ENCODE measurements around the gene ANGPTL8. TPM values are rescaled to one million over a fixed set of nuclear protein-coding genes. Genes with fewer than 3 reads are reported as not detected.

The ANGPTL8 gene
- total RNA-seq, 6 donors from 2014 or later: 5.2 TPM; not detected in 5

DNA sequence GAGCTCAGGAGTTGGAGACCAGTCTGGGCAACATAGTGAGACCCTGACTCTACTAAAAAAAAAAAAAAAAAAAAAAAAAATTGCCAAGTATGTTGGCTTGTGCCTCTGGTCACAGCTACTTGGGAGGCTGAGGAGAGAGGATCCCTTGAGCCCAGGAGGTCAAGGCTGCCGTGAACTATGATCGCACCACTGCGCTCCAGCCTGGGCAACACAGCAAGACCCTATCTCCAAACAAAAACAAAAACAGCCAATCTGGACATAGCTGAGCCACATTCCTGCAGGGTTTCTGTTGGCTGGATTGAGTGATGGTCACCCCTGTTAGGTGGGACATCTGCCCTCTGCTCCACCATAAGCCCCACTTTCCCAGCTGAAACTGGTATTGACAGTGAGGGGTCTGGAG lies 13.6 kb upstream of the ANGPTL8 start:
- no peaks in the 10 kb centered on the region for H3K27me3 ChIP-seq
- whole genome bisulfite sequencing, 2 donors: 90 to 94% methylated on average over 3 of the region's 3 CpGs
- H3K9me3 ChIP-seq: peaks cover 0 to 9% (median 2%) of the 10 kb centered on the region in 4 donors
- H3K4me1 ChIP-seq: no peaks in the 10 kb centered on the region
- TF ChIP-seq EP300 (IDR thresholded peaks at IDR 0.05) (no peak), POLR2AphosphoS5 (IDR thresholded peaks at IDR 0.05) (no peak), POLR2A (IDR thresholded peaks at IDR 0.05) (no peak)
- TF ChIP-seq, protein P1, sequence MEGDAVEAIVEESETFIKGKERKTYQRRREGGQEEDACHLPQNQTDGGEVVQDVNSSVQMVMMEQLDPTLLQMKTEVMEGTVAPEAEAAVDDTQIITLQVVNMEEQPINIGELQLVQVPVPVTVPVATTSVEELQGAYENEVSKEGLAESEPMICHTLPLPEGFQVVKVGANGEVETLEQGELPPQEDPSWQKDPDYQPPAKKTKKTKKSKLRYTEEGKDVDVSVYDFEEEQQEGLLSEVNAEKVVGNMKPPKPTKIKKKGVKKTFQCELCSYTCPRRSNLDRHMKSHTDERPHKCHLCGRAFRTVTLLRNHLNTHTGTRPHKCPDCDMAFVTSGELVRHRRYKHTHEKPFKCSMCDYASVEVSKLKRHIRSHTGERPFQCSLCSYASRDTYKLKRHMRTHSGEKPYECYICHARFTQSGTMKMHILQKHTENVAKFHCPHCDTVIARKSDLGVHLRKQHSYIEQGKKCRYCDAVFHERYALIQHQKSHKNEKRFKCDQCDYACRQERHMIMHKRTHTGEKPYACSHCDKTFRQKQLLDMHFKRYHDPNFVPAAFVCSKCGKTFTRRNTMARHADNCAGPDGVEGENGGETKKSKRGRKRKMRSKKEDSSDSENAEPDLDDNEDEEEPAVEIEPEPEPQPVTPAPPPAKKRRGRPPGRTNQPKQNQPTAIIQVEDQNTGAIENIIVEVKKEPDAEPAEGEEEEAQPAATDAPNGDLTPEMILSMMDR (IDR thresholded peaks at IDR 0.05): no peak
- H3K36me3 ChIP-seq: peaks cover 2 to 99% (median 47%) of the 10 kb centered on the region in 4 donors
- no peak for ATAC-seq (ENCODE audit: low FRiP score in 2 of 2)
- H3K27ac ChIP-seq: no peak overlapping the region
- DNase-seq: no peak
- H3K4me3 ChIP-seq: no peak overlapping the region

DNA sequence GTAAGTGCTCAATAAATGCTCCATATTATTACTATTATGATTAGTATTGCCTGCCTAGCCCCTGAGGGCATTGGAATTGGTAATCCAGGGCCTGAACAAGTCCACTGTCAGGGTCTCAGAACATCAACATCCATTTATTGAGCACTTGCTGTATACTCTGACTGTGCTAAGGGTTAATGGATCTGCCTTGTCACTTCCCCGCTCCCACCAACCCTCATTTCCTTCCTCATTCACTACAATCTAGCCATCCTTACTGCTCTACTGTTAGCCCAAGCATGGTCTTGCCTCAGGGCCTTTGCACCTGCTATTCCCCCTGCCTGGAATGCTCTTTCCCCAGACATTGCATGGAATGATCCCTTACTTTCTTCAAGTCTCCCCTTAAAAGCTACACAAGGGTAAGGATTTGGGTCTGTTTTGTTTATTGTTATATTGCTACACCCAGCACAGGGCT lies 12.7 kb upstream of the ANGPTL8 start:
- Histone ChIP-seq H3K4me1 (no peaks in the 10 kb centered on the region), H3K9me3 (peaks cover 0 to under 1% (median 0%) of the 10 kb centered on the region in 4 donors), H3K4me3 (no peak overlapping the region), H3K36me3 (peaks cover 0 to 99% (median 46%) of the 10 kb centered on the region in 4 donors), H3K27ac (no peak overlapping the region), H3K27me3 (no peaks in the 10 kb centered on the region)
- 55 to 67% methylated on average over 1 of the region's 1 CpG for WGBS, 2 donors
- no peak for TF ChIP-seq EP300 (IDR thresholded peaks at IDR 0.05)
- TF ChIP-seq, protein P1 (IDR thresholded peaks at IDR 0.05): no peak
- no peak for DNase-seq
- ATAC-seq (ENCODE audit: low FRiP score in 2 of 2): no peak

DNA sequence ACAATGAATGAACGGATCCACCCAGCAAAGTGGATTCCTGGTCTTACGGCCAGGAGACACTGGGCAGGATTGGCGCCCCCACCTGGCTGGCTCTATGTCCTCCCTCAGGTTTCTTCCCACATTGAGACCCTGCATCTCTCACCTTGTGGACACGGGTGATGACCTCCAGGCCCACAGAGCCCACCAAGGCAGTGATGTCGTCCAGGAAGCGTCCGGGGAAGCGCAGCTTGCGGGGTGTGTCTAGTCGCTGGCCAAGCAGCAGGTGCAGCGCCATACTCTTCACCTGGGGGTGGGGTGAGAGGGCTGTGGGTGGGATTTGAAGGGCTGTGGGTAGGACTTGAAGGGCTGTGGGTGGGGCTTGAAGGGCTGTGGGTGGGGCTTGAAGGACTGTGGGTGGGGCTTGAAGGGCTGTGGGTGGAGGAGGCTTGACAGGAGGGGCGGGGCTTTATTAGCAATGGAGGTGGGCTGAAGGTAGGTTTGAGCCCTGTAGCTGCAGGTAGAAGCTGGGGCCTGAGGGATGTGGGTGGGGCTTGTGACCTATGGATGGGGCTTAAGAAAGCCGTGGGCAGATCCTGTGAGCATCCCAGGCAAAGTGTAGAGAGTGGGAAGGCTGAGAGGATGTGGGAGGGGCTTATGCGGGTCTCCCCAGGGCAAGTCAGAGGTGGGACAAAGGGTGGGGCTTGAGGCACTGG lies 12.1 kb upstream of the ANGPTL8 start:
- Histone ChIP-seq H3K9me3 (no peaks in the 10 kb centered on the region), H3K36me3 (peaks cover 0 to 99% (median 46%) of the 10 kb centered on the region in 4 donors), H3K4me3 (no peak overlapping the region), H3K27ac (no peak overlapping the region), H3K4me1 (no peaks in the 10 kb centered on the region), H3K27me3 (no peaks in the 10 kb centered on the region)
- no peak for ATAC-seq (ENCODE audit: low FRiP score in 2 of 2)
- peak in 1 of 2 donors; percentile 46 for DNase-seq
- no peak for TF ChIP-seq POLR2AphosphoS5 (IDR thresholded peaks at IDR 0.05)
- TF ChIP-seq, protein P1 (IDR thresholded peaks at IDR 0.05): no peak
- no peak for TF ChIP-seq EP300 (IDR thresholded peaks at IDR 0.05)
- TF ChIP-seq POLR2A (IDR thresholded peaks at IDR 0.05): no peak
- WGBS, 2 donors: 86 to 93% methylated on average over 7 to 14 of the region's 14 CpGs

DNA sequence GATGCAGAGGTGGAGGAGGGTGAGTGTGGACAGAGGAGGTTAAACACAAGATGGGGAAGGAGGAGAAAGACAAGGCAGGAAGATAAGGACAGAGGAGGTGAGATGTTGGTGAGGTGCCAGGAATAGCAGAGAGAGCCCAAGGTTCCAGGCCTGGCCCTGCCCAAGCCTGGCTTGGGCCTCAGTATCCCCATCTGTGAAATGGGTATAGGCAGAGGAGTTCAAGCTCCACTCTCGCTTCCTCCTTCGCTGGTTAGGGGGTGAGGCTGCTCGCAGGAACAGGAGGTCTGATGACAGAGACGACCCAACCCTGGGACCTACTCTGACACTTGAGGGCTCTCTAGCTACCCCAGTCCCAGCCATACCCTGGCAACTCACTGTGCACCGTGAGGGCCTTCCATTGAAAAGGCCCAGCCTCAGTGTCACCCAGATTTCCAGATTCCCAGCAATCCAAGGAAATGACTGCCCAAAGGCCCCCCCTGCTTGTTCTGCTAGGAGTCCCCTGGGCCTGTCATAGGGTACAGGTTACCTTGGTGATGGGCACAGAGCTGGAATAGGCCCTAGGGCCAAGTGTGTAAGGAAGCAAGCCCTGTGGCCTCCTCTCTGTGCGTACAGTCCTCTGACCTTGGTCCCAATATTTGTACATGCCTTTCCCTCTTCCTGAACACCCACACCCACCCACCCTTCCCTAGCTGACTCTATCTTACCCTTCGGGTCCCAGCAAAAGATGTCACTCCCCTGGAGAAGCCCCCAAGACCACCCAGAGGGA lies 8.6 kb upstream of the ANGPTL8 start:
- H3K27me3 ChIP-seq: no peaks in the 10 kb centered on the region
- H3K27ac ChIP-seq: no peak overlapping the region
- H3K9me3 ChIP-seq: no peaks in the 10 kb centered on the region
- ATAC-seq (ENCODE audit: low FRiP score in 2 of 2) (no peak), DNase-seq (no peak)
- TF ChIP-seq, protein P1 (IDR thresholded peaks at IDR 0.05): no peak
- TF ChIP-seq EP300 (IDR thresholded peaks at IDR 0.05): no peak
- no peak for TF ChIP-seq POLR2AphosphoS5 (IDR thresholded peaks at IDR 0.05)
- TF ChIP-seq POLR2A (IDR thresholded peaks at IDR 0.05): no peak
- no peaks in the 10 kb centered on the region for H3K4me1 ChIP-seq
- H3K4me3 ChIP-seq: no peak overlapping the region
- 92 to 97% methylated on average over 7 of the region's 7 CpGs for WGBS, 2 donors
- peaks cover 0 to 99% (median 46%) of the 10 kb centered on the region in 4 donors for H3K36me3 ChIP-seq
